NCI-H2029 (cell line): Measurements from ENCODE around the gene ATP5ME.

Source experiments
- DNase-seq: peaks from one replicate; lab custom pipeline; 2025; lab: John Stamatoyannopoulos, UW

Gene ATP5ME

DNA sequence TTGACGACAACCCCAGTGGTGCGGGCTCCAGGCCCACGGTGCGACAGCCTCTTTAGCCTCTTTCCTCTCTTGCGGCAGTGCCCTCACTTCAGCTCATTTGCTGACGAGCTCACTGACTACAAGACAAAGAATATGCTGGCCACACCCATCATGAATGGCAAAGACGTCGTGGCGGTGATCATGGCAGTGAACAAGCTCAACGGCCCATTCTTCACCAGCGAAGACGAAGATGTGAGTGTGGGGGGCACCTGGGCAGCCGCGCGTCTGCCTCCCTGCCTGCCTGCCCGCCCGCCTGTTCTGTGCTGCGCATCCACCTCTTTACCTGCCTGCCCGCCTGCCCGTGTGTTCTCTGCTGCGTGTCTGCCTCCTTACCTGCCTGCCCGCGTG lies 39.5 kb downstream of the ATP5ME start:
- no peak for DNase-seq

DNA sequence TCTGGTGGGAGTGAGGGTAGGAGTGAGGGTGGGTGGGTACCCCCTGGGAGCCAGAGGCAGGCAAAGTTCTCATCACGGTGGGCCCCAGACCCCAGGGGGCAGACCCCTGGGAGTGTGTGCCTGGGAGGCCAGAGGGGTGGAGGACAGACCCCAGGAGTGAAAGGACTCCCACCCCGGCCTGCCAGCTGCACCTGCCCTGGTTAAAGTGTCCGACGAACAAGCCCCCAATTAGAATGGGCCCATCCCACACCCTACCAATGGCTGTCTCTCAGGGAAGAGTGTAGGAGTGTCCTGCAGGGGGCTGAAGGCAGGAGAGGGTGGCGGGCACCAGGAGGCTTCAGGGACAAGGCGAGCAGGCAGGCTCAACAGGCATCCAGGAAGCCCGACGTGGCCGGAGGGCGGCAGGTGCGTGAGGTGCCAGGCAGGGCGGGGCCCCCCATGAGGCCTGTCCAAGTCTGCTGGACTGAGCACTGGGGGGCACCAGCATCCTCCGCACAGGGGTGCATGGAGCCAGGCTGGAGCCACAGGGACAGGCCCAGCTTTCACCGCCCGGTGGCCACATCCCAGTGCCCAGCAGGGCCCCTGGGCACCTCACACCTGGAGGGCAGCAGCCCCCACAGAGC lies 40.0 kb downstream of the ATP5ME start:
- DNase-seq = no peak

GRCh38 chr4:633406-633805 lies 40.7 kb downstream of the ATP5ME start:
- DNase-seq = no peak

DNA sequence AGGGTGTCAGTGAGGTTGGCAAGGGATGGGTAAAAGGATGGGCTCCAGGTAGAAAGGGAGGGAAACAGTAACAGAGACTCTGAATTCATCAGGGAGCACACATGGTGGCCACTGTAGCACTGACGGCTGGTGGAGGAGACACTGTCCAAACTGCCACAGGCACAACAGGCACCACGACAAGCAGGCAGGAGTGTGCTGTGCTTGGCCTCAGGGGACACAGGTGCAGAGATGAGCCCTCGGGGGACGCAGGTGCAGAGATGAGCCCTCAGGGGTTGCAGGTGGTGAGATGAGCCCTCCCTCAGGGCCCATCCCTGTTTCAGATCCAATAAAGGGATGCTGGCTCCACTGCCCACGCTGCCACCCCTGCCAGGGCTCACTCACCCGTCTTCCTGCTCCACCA lies 41.1 kb downstream of the ATP5ME start:
- no peak for DNase-seq

- DNase-seq = no peak
Observed at GRCh38 chr4:632196-632790, 41.8 kb downstream of the ATP5ME start.

GRCh38 chr4:630656-631055 lies 43.4 kb downstream of the ATP5ME start:
- no peak for DNase-seq

DNA sequence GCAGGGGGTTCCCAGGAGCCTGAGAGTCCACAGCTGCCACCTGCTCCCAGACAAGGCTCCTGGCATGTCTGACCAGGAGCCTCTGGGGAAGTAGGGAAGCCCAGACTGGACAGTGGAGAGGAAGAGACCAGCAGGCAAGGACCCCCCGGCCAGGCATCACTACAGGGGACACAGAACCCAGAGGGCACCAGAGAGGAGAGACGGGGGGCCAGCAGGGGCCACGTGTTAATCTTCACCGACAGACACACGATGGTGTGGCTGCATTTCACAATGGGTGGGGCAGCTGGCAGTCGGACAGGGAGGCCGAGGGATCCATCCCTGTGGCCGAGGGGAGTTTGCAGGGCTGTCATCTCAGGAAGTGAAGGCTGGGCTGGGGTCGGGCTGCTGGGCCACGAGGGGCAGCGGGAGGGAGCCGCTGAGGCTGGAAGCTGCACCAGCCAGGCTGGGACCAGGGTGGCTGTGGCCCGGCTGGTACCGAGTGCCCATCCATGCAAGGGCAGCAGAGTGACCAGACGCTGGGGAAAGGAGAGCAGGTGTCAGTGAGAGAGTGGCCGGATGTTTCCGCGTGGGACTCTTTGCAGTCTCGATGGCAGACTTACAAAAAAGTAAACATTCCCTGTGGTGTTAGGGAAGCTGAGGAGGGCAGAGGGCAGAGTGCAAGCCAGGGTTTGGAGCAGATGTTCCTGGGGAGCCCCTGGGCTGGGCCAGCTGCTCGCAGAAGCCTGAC lies 44.0 kb downstream of the ATP5ME start:
- DNase-seq = no peak

DNA sequence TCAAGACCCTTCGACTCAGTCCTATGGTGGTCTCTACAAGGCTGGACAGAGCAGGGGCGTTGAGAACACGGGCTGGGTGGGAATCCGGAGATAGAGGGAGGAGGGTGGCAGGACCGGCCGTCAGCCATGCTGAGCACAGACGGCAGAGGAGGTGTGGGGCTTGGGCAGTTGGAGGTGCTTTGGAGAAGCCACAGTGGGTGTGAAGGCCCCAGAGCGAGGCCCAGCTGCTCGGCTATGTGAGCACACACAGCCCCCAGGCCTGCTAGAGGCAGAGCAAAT lies 44.5 kb downstream of the ATP5ME start:
- DNase-seq = no peak

- no peak for DNase-seq
Observed at GRCh38 chr4:628821-629635, 45.0 kb downstream of the ATP5ME start.

DNA sequence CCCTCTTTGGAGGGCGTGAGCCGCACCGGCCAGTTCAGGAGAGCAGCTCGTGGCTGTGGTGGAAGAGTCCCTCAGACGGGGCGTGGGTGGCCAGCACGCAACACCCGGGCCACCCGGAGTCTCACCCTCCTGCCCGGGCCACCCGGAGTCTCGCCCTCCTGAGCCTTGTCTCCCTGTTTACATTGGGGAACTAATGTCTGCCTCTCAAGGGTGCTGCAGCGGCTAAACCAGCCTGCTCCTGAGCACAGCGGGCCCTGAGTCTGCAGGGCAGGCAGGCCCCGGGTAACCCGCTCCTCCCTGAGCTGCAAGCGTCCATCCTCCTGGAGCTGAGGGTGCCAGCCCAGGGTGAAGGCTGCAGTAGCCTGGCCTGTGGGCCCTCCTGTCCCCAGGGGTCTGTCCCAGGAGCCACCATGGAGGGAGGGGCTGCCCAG lies 45.8 kb downstream of the ATP5ME start:
- DNase-seq = no peak

DNA sequence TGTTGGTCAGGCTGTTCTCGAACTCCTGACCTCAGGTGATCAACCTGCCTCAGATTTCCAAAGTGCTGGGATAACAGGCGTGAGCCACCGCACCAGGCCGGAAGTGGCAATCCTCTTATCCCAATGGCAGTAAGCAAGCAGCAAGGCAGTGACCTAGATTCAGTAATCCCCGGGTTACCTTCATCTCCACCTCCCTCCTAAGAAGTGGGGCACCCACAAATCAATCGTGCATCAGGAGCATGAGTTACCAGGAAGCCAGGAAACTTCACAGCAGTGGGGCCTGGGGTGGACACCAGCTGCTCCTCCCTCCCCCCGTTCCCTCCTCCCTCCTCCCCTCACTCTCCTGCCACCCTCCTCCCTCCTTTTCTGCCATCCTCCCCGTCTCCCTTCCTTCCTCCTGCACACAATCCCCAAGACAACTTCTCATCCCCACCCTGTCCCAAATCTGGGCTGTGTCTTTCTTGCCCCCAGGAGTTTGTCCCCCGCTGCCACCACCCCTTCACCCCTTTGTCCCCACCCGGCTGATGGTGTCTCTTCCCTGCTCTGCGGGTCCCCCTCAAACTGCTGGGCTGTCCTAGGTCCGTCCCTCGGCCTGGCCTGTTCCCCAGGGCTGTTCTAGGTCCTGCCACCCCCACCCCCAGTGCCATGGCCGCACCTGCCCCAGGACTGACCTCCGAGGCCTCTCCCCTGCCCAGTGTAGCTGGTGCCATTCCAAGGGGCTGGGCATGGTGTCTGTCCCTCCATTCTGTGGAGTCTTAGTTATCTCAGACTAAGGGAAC lies 46.5 kb downstream of the ATP5ME start:
- DNase-seq = no peak

DNA sequence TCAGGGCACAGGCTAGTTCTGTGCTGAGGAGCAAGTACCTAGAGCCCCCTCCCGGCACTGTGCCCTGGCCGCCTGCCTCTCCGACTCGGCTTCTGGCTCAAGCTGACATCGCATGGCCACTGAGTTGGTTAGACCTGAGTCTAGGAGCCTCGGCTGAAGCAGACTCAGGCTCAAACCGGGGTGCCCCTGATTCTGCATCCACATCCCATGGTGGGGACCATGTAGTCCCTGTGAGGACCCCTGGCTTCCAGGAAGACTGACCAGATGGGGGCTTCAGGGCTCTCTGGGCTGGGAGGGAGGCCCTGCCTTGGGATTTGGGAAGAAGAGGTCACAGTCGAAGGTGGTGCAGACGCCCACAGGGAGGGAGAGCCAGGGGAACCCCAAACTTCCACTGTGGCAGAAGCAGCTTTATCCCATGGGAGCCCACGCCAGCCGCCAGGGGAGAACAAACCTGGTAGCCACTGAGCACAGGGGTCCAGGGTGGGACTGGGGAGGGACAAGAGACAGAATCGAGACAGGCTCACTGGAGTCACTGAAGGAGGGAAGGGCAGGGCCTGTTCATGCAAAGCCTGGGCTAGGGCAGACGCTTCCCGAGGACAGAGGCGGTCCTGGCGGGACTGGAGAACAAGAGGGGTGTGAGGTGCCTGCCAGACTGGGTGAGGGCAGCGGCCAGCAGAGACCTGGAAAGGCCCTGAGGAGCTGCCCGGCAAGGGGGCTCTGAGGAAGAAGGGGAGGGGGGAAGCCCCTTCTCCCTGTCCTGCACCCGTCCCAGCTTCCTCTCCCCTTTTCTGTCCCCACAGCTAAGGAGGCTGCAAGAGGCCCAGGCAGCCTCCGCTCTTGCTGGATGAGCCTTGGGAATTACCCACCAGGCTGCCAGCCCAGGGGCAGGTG lies 47.6 kb downstream of the ATP5ME start:
- DNase-seq = no peak

- DNase-seq = no peak
Observed at GRCh38 chr4:625631-626161, 48.4 kb downstream of the ATP5ME start.

GRCh38 chr4:624705-625590 lies 49.1 kb downstream of the ATP5ME start, which contains the start of gene PDE6B:
Gene PDE6B (plus strand): TSS chr4:625573. CDS start chr4:625627, 54 bp downstream.
- no peak for DNase-seq

GRCh38 chr4:623914-624566 lies 50.0 kb downstream of the ATP5ME start:
- DNase-seq = no peak

- no peak for DNase-seq
Observed at GRCh38 chr4:622996-623913, 50.8 kb downstream of the ATP5ME start.
